HepG2 (cell line): Measurements from ENCODE around the gene OR1M1. TPM values are rescaled to one million over a fixed set of nuclear protein-coding genes. Genes with fewer than 3 reads are reported as not detected.
A peak's percentile ranks its signal among the peaks of the same experiment; 100 is the strongest.

Experiments
- AKAP8 ChIP-seq: sonication (generic); formaldehyde crosslinking; IDR thresholded peaks from 2 replicates; pipeline ENCODE4 v1.5.1; 2020; ENCODE audit warnings: mild to moderate bottlenecking, missing genetic modification reagents
- BCL3 ChIP-seq: sonication (generic); formaldehyde crosslinking; IDR thresholded peaks from 2 replicates; pipeline ENCODE4 v1.5.1; 2020; ENCODE audit warnings: mild to moderate bottlenecking, missing genetic modification reagents, moderate library complexity
- DDIT3 ChIP-seq: sonication (generic); formaldehyde crosslinking; IDR thresholded peaks from 2 replicates; pipeline ENCODE4 v1.4.0; 2020; ENCODE audit warnings: mild to moderate bottlenecking, missing genetic modification reagents
- ELF4 ChIP-seq: sonication (generic); formaldehyde crosslinking; IDR thresholded peaks from 2 replicates; pipeline ENCODE4 v1.5.0; 2020; ENCODE audit warnings: missing genetic modification reagents, mild to moderate bottlenecking, moderate library complexity, borderline replicate concordance
- FOSL2 ChIP-seq: sonication (generic); formaldehyde crosslinking; IDR thresholded peaks from 2 replicates; pipeline ENCODE4 v1.4.0; 2020; ENCODE audit warnings: missing genetic modification reagents
- FOXM1 ChIP-seq: sonication (generic); formaldehyde crosslinking; IDR thresholded peaks from 2 replicates; pipeline ENCODE4 v1.5.0; 2020; ENCODE audit warnings: missing genetic modification reagents
- GLI4 ChIP-seq: sonication (generic); formaldehyde crosslinking; IDR thresholded peaks from 2 replicates; pipeline ENCODE4 v1.5.1; 2020; ENCODE audit warnings: missing genetic modification reagents, mild to moderate bottlenecking, moderate library complexity, borderline replicate concordance
- HNF4A ChIP-seq: sonication (generic); formaldehyde crosslinking; IDR thresholded peaks from 2 replicates; pipeline ENCODE4 v1.4.0; 2020; ENCODE audit warnings: missing genetic modification reagents
- IKZF1 ChIP-seq: fragments of 450-650 bp; IDR thresholded peaks from 2 replicates; pipeline ENCODE4 v1.7.1; 2016
- PCBP1 ChIP-seq: fragments of 200-400 bp; formaldehyde crosslinking; IDR thresholded peaks from 2 replicates; pipeline ENCODE4 v1.6.1; 2017; ENCODE audit warnings: mild to moderate bottlenecking, low read depth, low read length, borderline replicate concordance
- RXRA ChIP-seq: sonication (generic); formaldehyde crosslinking; IDR thresholded peaks from 2 replicates; pipeline ENCODE4 v1.5.1; 2020; ENCODE audit warnings: missing genetic modification reagents
- ZBTB21 ChIP-seq: sonication (generic); formaldehyde crosslinking; IDR thresholded peaks from 2 replicates; pipeline ENCODE4 v1.4.0; 2020; ENCODE audit warnings: missing genetic modification reagents
- ZHX1 ChIP-seq: sonication (generic); formaldehyde crosslinking; IDR thresholded peaks from 2 replicates; pipeline ENCODE4 v1.8.1; 2022; ENCODE audit warnings: low read depth, mild to moderate bottlenecking, missing genetic modification reagents
- ZNF484 ChIP-seq: sonication (generic); formaldehyde crosslinking; IDR thresholded peaks from 2 replicates; pipeline ENCODE4 v1.5.1; 2020; ENCODE audit warnings: mild to moderate bottlenecking, low read depth, missing genetic modification reagents, borderline replicate concordance
- ZNF761 ChIP-seq: sonication (generic); formaldehyde crosslinking; conservative IDR thresholded peaks from 2 replicates; pipeline ENCODE4 v1.4.0; 2020; ENCODE audit warnings: mild to moderate bottlenecking, missing genetic modification reagents
- ZNF816 ChIP-seq: sonication (generic); formaldehyde crosslinking; IDR thresholded peaks from 2 replicates; pipeline ENCODE4 v1.8.0; 2022; ENCODE audit warnings: missing genetic modification reagents, mild to moderate bottlenecking, borderline replicate concordance
- ZNF839 ChIP-seq: sonication (generic); formaldehyde crosslinking; IDR thresholded peaks from 2 replicates; pipeline ENCODE4 v1.4.0; 2020; ENCODE audit warnings: missing genetic modification reagents, mild to moderate bottlenecking, borderline replicate concordance
- polyA plus RNA-seq, 8 experiments: library from polyadenylated mRNA; depleted of rRNA in 3 of 8; stranded (reverse) in 7 of 8; unstranded in 1 of 8; fragments of >200 nt; fragmentation: Illumina TruSeq in 4 of 8; extraction: Trizol in 4 of 8; gene quantifications; 2 replicates each; pipeline versions ENCODE4 v1.2.1 to v1.2.3, GENCODE V29; 2011 to 2016; ENCODE audit warnings: low read depth in 4 of 8, missing spikeins in 1 of 8, mixed read lengths in 1 of 8; ENCODE audit not compliant: insufficient read depth in 1 of 8
- total RNA-seq, 5 experiments: library from RNA; depleted of rRNA; stranded (reverse); fragments of >200 nt; fragmentation: Illumina TruSeq; extraction: Trizol; gene quantifications; 2 replicates each; pipeline ENCODE4 v1.2.3, GENCODE V29; 2016; ENCODE audit warnings: low read depth in 1 of 5
- TF ChIP-seq, protein P1 (sequence below): sonication (generic); formaldehyde crosslinking; IDR thresholded peaks from 2 replicates; pipeline ENCODE4 v1.4.0; 2020; ENCODE audit warnings: missing genetic modification reagents, borderline replicate concordance
- TF ChIP-seq, protein P2 (sequence below): sonication (generic); formaldehyde crosslinking; IDR thresholded peaks from 2 replicates; pipeline ENCODE4 v1.8.0; 2022; ENCODE audit warnings: mild to moderate bottlenecking, missing genetic modification reagents; ENCODE audit not compliant: insufficient replicate concordance
- TF ChIP-seq, protein P3 (sequence below): sonication (generic); formaldehyde crosslinking; IDR thresholded peaks from 2 replicates; pipeline ENCODE4 v1.4.0; 2020; ENCODE audit warnings: mild to moderate bottlenecking, low read depth, missing genetic modification reagents

OR1M1 gene
- total and polyA plus RNA-seq, 2 of the 13 experiments (the other 11 are each of a cell fraction or from before 2014, with no cell fraction given): not detected

DNA sequence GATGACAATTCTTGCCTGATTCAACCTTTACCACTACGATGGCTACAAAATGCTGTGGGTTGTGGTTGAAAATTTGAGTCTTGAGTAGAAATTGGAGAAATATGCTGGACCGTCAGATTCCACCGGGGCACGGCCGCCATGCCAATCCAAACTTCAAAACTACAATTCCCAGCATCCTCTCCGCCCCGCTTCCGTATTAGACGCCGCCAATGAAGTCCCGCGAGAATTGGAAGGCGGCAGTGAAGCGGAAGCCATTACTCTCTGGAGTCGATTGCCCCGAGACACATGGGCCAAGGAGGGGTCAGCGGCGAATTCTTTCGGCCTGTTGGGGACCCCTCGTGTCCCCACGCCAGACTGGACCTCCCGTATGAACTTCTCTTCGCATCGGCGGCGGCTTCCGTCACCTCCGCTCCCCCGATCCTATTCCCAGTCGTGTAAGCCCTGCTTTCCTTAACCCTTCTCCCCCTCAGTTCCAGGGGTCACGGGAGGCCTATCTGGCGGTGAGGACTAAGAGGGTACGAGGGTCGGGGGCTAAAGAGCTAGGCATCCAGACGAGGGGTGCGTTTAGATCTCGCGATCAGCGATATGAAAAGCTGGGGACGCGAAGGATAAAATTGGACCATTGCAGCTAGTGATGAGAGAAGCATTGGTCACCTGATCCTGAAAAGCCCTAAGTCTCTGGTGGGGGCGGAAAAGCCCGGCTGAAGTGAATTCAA is 53.5 kb downstream of the OR1M1 start, which contains the start of gene ZNF317 (continued):
- no peak for TF ChIP-seq ZNF484 (CRISPR knock-in tag)
- no peak for TF ChIP-seq FOXM1 (CRISPR knock-in tag)
- TF ChIP-seq BCL3 (CRISPR knock-in tag): peak; percentile 55; the same call in 1 of the 2 replicates
- no peak; the same call in 1 of the 2 replicates for TF ChIP-seq PCBP1
- no peak for TF ChIP-seq ZNF816
- no peak for TF ChIP-seq IKZF1
- no peak for TF ChIP-seq AKAP8 (CRISPR knock-in tag)
- peak; percentile 97 for TF ChIP-seq GLI4 (CRISPR knock-in tag)
- no peak for TF ChIP-seq FOSL2 (CRISPR knock-in tag)
- TF ChIP-seq ELF4 (CRISPR knock-in tag): peak; percentile 100
- TF ChIP-seq, protein P1, sequence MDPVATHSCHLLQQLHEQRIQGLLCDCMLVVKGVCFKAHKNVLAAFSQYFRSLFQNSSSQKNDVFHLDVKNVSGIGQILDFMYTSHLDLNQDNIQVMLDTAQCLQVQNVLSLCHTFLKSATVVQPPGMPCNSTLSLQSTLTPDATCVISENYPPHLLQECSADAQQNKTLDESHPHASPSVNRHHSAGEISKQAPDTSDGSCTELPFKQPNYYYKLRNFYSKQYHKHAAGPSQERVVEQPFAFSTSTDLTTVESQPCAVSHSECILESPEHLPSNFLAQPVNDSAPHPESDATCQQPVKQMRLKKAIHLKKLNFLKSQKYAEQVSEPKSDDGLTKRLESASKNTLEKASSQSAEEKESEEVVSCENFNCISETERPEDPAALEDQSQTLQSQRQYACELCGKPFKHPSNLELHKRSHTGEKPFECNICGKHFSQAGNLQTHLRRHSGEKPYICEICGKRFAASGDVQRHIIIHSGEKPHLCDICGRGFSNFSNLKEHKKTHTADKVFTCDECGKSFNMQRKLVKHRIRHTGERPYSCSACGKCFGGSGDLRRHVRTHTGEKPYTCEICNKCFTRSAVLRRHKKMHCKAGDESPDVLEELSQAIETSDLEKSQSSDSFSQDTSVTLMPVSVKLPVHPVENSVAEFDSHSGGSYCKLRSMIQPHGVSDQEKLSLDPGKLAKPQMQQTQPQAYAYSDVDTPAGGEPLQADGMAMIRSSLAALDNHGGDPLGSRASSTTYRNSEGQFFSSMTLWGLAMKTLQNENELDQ (CRISPR knock-in tag): no peak
- TF ChIP-seq DDIT3 (CRISPR knock-in tag): no peak
- peak; percentile 64 for TF ChIP-seq RXRA (CRISPR knock-in tag)
- TF ChIP-seq ZNF761 (CRISPR knock-in tag): no peak
- TF ChIP-seq ZHX1: peak; percentile 34; the same call in 1 of the 2 replicates
- TF ChIP-seq, protein P2, sequence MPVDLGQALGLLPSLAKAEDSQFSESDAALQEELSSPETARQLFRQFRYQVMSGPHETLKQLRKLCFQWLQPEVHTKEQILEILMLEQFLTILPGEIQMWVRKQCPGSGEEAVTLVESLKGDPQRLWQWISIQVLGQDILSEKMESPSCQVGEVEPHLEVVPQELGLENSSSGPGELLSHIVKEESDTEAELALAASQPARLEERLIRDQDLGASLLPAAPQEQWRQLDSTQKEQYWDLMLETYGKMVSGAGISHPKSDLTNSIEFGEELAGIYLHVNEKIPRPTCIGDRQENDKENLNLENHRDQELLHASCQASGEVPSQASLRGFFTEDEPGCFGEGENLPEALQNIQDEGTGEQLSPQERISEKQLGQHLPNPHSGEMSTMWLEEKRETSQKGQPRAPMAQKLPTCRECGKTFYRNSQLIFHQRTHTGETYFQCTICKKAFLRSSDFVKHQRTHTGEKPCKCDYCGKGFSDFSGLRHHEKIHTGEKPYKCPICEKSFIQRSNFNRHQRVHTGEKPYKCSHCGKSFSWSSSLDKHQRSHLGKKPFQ (CRISPR knock-in tag): no peak
- TF ChIP-seq ZNF839 (CRISPR knock-in tag): peak; percentile 80; the same call in 1 of the 2 replicates
- 0 out of 2 replicates have a peak, but pooled peaks have one; percentile 32 for TF ChIP-seq HNF4A (CRISPR knock-in tag)
- no peak for TF ChIP-seq ZBTB21 (CRISPR knock-in tag)
- TF ChIP-seq, protein P3, sequence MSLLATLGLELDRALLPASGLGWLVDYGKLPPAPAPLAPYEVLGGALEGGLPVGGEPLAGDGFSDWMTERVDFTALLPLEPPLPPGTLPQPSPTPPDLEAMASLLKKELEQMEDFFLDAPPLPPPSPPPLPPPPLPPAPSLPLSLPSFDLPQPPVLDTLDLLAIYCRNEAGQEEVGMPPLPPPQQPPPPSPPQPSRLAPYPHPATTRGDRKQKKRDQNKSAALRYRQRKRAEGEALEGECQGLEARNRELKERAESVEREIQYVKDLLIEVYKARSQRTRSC: no peak
